Embryonic facial prominence (tissue), 1 donor: ENCODE data around the gene MDFI.

Source experiments
- DNase-seq: peaks from one replicate; pipeline ENCODE4 v3.0.0-alpha.2; 2016; ENCODE audit errors: extremely low spot score

MDFI gene

GRCh38 chr6:41638002-41638934 lies at the start of gene MDFI:
TSS of gene MDFI (plus strand) at chr6:41638468. CDS start at chr6:41638750, 282 bp downstream.
- peak; percentile 68 for DNase-seq

- no peak for DNase-seq
These were observed 49.0 kb upstream of the MDFI start for GRCh38 chr6:41589223-41589622.

GRCh38 chr6:41589636-41590622 lies 48.3 kb upstream of the MDFI start:
- DNase-seq = no peak

- DNase-seq = no peak
These were observed 47.1 kb upstream of the MDFI start for GRCh38 chr6:41591122-41591521.

- DNase-seq = no peak
These were observed 46.3 kb upstream of the MDFI start for GRCh38 chr6:41591859-41592502.

- no peak for DNase-seq
These were observed 44.9 kb upstream of the MDFI start for GRCh38 chr6:41593406-41593805.

- no peak for DNase-seq
These were observed 44.4 kb upstream of the MDFI start for GRCh38 chr6:41593839-41594238.

GRCh38 chr6:41594326-41594725 lies 43.9 kb upstream of the MDFI start:
- DNase-seq = no peak

GRCh38 chr6:41594766-41595165 lies 43.5 kb upstream of the MDFI start:
- DNase-seq = no peak

- no peak for DNase-seq
These were observed 43.1 kb upstream of the MDFI start for GRCh38 chr6:41595166-41595565.

- DNase-seq = no peak
These were observed 42.1 kb upstream of the MDFI start for GRCh38 chr6:41596096-41596685.

- no peak for DNase-seq
These were observed 41.5 kb upstream of the MDFI start for GRCh38 chr6:41596807-41597206.

- no peak for DNase-seq
These were observed 40.8 kb upstream of the MDFI start for GRCh38 chr6:41597246-41598000.

- DNase-seq = no peak
These were observed 39.6 kb upstream of the MDFI start for GRCh38 chr6:41598670-41599014.

- DNase-seq = no peak
These were observed 39.0 kb upstream of the MDFI start for GRCh38 chr6:41599015-41599851.

- no peak for DNase-seq
These were observed 38.3 kb upstream of the MDFI start for GRCh38 chr6:41599852-41600445.

- DNase-seq = no peak
These were observed 37.6 kb upstream of the MDFI start for GRCh38 chr6:41600499-41601247.

GRCh38 chr6:41601248-41601549 lies 37.1 kb upstream of the MDFI start:
- no peak for DNase-seq

GRCh38 chr6:41602422-41602743 lies 35.9 kb upstream of the MDFI start:
- no peak for DNase-seq
